Stimulated activated naive CD4-positive, alpha-beta T cell treated with Interleukin-2 at 50 U/mL for 16 hours (primary cell): ENCODE measurements around the gene DPRX.
"Not testable (repeated sequence)": the region's sequence is repeated elsewhere in the genome, so short reads cannot be mapped to it uniquely, and the experiment has no call there.

Experiments
- DNase-seq: peaks from one replicate; lab custom pipeline; 2025; lab: John Stamatoyannopoulos, UW

Gene DPRX

GRCh38 chr19:53646144-53646543 lies 14.3 kb downstream of the DPRX start:
- no peak for DNase-seq

- no peak for DNase-seq
These were observed 15.6 kb downstream of the DPRX start for GRCh38 chr19:53647350-53647749.

- no peak for DNase-seq
These were observed 16.0 kb downstream of the DPRX start for GRCh38 chr19:53647792-53648191.

- no peak for DNase-seq
These were observed 18.2 kb downstream of the DPRX start for GRCh38 chr19:53649746-53650593.

GRCh38 chr19:53652476-53652875 lies 20.7 kb downstream of the DPRX start:
- no peak for DNase-seq

- DNase-seq, result no peak
These were observed 23.4 kb downstream of the DPRX start for GRCh38 chr19:53655042-53655665.

- no peak for DNase-seq
These were observed 25.5 kb downstream of the DPRX start for GRCh38 chr19:53657330-53657729.

- DNase-seq, result no peak
These were observed 26.0 kb downstream of the DPRX start for GRCh38 chr19:53657778-53658177.

- no peak for DNase-seq
These were observed 27.5 kb downstream of the DPRX start for GRCh38 chr19:53659292-53659691.

GRCh38 chr19:53660584-53660983 lies 28.8 kb downstream of the DPRX start:
- no peak for DNase-seq

- DNase-seq, result no peak
These were observed 30.4 kb downstream of the DPRX start for GRCh38 chr19:53662209-53662608.

- no peak for DNase-seq
These were observed 32.4 kb downstream of the DPRX start for GRCh38 chr19:53664152-53664551.

- no peak for DNase-seq
These were observed 33.0 kb downstream of the DPRX start for GRCh38 chr19:53664760-53665159.

- not testable (repeated sequence) for DNase-seq
These were observed 34.5 kb downstream of the DPRX start for GRCh38 chr19:53666331-53666730.

GRCh38 chr19:53668804-53669203 lies 37.0 kb downstream of the DPRX start:
- DNase-seq, result not testable (repeated sequence)

- no peak for DNase-seq
These were observed 38.5 kb downstream of the DPRX start for GRCh38 chr19:53670345-53670744.

- DNase-seq, result no peak
These were observed 39.9 kb downstream of the DPRX start for GRCh38 chr19:53671663-53672062.
